HFFc6 (cell line): ENCODE results near the gene NYNRIN. TPM values are rescaled to one million over a fixed set of nuclear protein-coding genes. Genes with fewer than 3 reads are reported as not detected.

ENCODE experiments used
- DNase-seq: peaks from one replicate; pipeline ENCODE4 v3.0.0-alpha.2; 2018
- H3K27ac Mint-ChIP-seq: 2 replicates; pipeline ENCODE4 v1.8.0; 2020; ENCODE audit warnings: mild to moderate bottlenecking, mixed read lengths
- H3K27me3 Mint-ChIP-seq: 2 replicates; pipeline ENCODE4 v1.8.0; 2021; ENCODE audit warnings: mild to moderate bottlenecking, moderate library complexity, mixed read lengths; ENCODE audit not compliant: insufficient read depth
- H3K36me3 Mint-ChIP-seq: 2 replicates; pipeline ENCODE4 v1.8.0; 2021; ENCODE audit warnings: low read depth, mixed read lengths
- H3K4me1 Mint-ChIP-seq: 2 replicates; pipeline ENCODE4 v1.8.0; 2020; ENCODE audit warnings: low read depth, mixed read lengths
- H3K4me3 Mint-ChIP-seq: 2 replicates; pipeline ENCODE4 v1.8.0; 2020; ENCODE audit warnings: mild to moderate bottlenecking, moderate library complexity, mixed read lengths
- H3K9me3 Mint-ChIP-seq: 2 replicates; pipeline ENCODE4 v1.8.0; 2020; ENCODE audit warnings: mild to moderate bottlenecking, mixed read lengths
- CTCF ChIP-seq: fragments of 200-600 bp; sonication (generic); IDR thresholded peaks from 2 replicates; pipeline ENCODE4 v1.5.0; 2021; ENCODE audit warnings: antibody characterized with exemption, mild to moderate bottlenecking
- total RNA-seq, 6 experiments: library from RNA; stranded (reverse); fragmentation: NEBNext Ultra II Directional; extraction: Animal tissue kit (Norgen Biotek cat#: 25700); gene quantifications; 2 replicates in 1 of 6; 3 replicates in 5 of 6; pipeline ENCODE4 v1.2.3, GENCODE V29; 2021

Gene NYNRIN
- total RNA-seq, 6 experiments from 2014 or later = 3.9 to 6.3 (median 4.1) TPM

- H3K27me3 Mint-ChIP-seq = peaks cover 7% of the 10 kb centered on the region
- peaks cover 25% of the 10 kb centered on the region for H3K36me3 Mint-ChIP-seq
These were observed 39.7 kb downstream of the NYNRIN start for GRCh38 chr14:24438223-24439097.

GRCh38 chr14:24439257-24439656 is 40.5 kb downstream of the NYNRIN start:
- H3K9me3 Mint-ChIP-seq = no peaks in the 10 kb centered on the region
- H3K27ac Mint-ChIP-seq = peak overlapping the region; percentile 3; the same call in 1 of the 2 replicates
- H3K36me3 Mint-ChIP-seq = peaks cover 25% of the 10 kb centered on the region
- DNase-seq = no peak
- TF ChIP-seq CTCF = no peak
- H3K4me1 Mint-ChIP-seq = peaks cover 42% of the 10 kb centered on the region
- H3K27me3 Mint-ChIP-seq = peaks cover 7% of the 10 kb centered on the region
- no peak overlapping the region for H3K4me3 Mint-ChIP-seq

More at GRCh38 chr14:24438223-24439097, 39.7 kb downstream of the NYNRIN start:
- H3K4me3 Mint-ChIP-seq = no peak overlapping the region
- H3K27ac Mint-ChIP-seq = 0 out of 2 replicates have a peak overlapping the region, but pooled peaks have one; percentile 2
- no peak for DNase-seq
- no peaks in the 10 kb centered on the region for H3K9me3 Mint-ChIP-seq
- H3K4me1 Mint-ChIP-seq = peaks cover 42% of the 10 kb centered on the region
- no peak for TF ChIP-seq CTCF

GRCh38 chr14:24439830-24440605 is 41.2 kb downstream of the NYNRIN start:
- Mint-ChIP-seq H3K9me3 (no peaks in the 10 kb centered on the region), H3K4me1 (peaks cover 42% of the 10 kb centered on the region), H3K27ac (peak overlapping the region; percentile 3; the same call in 1 of the 2 replicates), H3K4me3 (no peak overlapping the region), H3K36me3 (peaks cover 25% of the 10 kb centered on the region), H3K27me3 (peaks cover 7% of the 10 kb centered on the region)
- TF ChIP-seq CTCF = no peak
- DNase-seq = no peak

GRCh38 chr14:24440606-24441399 is 42.0 kb downstream of the NYNRIN start:
- H3K4me3 Mint-ChIP-seq = peak overlapping the region; percentile 94
- TF ChIP-seq CTCF = no peak
- H3K9me3 Mint-ChIP-seq = no peaks in the 10 kb centered on the region
- peaks cover 39% of the 10 kb centered on the region for H3K4me1 Mint-ChIP-seq
- peaks cover 25% of the 10 kb centered on the region for H3K36me3 Mint-ChIP-seq
- peak overlapping the region; percentile 100 for H3K27ac Mint-ChIP-seq
- no peak for DNase-seq
- peaks cover 7% of the 10 kb centered on the region for H3K27me3 Mint-ChIP-seq

GRCh38 chr14:24441485-24441884 is 42.7 kb downstream of the NYNRIN start:
- peak overlapping the region; percentile 100 for H3K27ac Mint-ChIP-seq
- H3K4me3 Mint-ChIP-seq = peak overlapping the region; percentile 94
- peaks cover 7% of the 10 kb centered on the region for H3K27me3 Mint-ChIP-seq
- peaks cover 25% of the 10 kb centered on the region for H3K36me3 Mint-ChIP-seq
- no peak for DNase-seq
- peaks cover 34% of the 10 kb centered on the region for H3K4me1 Mint-ChIP-seq
- H3K9me3 Mint-ChIP-seq = no peaks in the 10 kb centered on the region
- no peak for TF ChIP-seq CTCF
